HEK293T (cell line): ENCODE measurements around the gene XPR1.

Experiments
- CTCF ChIA-PET: fragments of 350-600 bp; formaldehyde crosslinking; extraction: SDS; loops from one replicate; lab custom pipeline; 2021; ENCODE audit warnings: antibody characterized with exemption, inconsistent platforms; lab: Yijun Ruan, JAX
- POLR2A ChIA-PET: fragments of 350-600 bp; formaldehyde crosslinking; extraction: SDS; loops from one replicate; lab custom pipeline; 2020; ENCODE audit warnings: antibody characterized with exemption, inconsistent platforms; lab: Yijun Ruan, JAX
- DNase-seq: peaks from one replicate; pipeline ENCODE4 v3.0.0; 2012; ENCODE audit warnings: mixed read lengths; ENCODE audit errors: extremely low spot score
- ARNT ChIP-seq: fragments of 450-650 bp; IDR thresholded peaks from 2 replicates; pipeline ENCODE4 v1.6.1; 2017; ENCODE audit warnings: mild to moderate bottlenecking
- BHLHE40 ChIP-seq: fragments of 450-650 bp; IDR thresholded peaks from 2 replicates; pipeline ENCODE4 v1.6.1; 2016; ENCODE audit warnings: mild to moderate bottlenecking, moderate library complexity, borderline replicate concordance
- CTBP1 ChIP-seq: fragments of 450-650 bp; IDR thresholded peaks from 2 replicates; pipeline ENCODE4 v1.6.1; 2016; ENCODE audit warnings: borderline replicate concordance
- ELF4 ChIP-seq: fragments of 450-650 bp; IDR thresholded peaks from 2 replicates; pipeline ENCODE4 v1.6.1; 2017; ENCODE audit warnings: antibody characterized with exemption
- FOXA1 ChIP-seq: fragments of 450-650 bp; IDR thresholded peaks from 2 replicates; pipeline ENCODE4 v1.6.1; 2016; ENCODE audit warnings: mild to moderate bottlenecking
- FOXK2 ChIP-seq: fragments of 450-650 bp; IDR thresholded peaks from 2 replicates; pipeline ENCODE4 v1.6.1; 2016; ENCODE audit warnings: mild to moderate bottlenecking
- FOXM1 ChIP-seq: fragments of 450-650 bp; IDR thresholded peaks from 2 replicates; pipeline ENCODE4 v1.6.1; 2017; ENCODE audit warnings: mild to moderate bottlenecking, borderline replicate concordance
- HDGF ChIP-seq: fragments of 450-650 bp; IDR thresholded peaks from 2 replicates; pipeline ENCODE4 v1.6.1; 2017; ENCODE audit warnings: antibody characterized with exemption, borderline replicate concordance
- L3MBTL2 ChIP-seq: fragments of 450-650 bp; conservative IDR thresholded peaks from 2 replicates; pipeline ENCODE4 v1.6.1; 2016; ENCODE audit warnings: mild to moderate bottlenecking
- LEF1 ChIP-seq: fragments of 450-650 bp; IDR thresholded peaks from 2 replicates; pipeline ENCODE4 v1.6.1; 2017; ENCODE audit warnings: mild to moderate bottlenecking, borderline replicate concordance
- NFRKB ChIP-seq: fragments of 450-650 bp; IDR thresholded peaks from 2 replicates; pipeline ENCODE4 v1.6.1; 2016; ENCODE audit warnings: mild to moderate bottlenecking, moderate library complexity
- PKNOX1 ChIP-seq: fragments of 450-650 bp; IDR thresholded peaks from 2 replicates; pipeline ENCODE4 v1.6.1; 2016
- SP1 ChIP-seq: fragments of 450-650 bp; IDR thresholded peaks from 2 replicates; pipeline ENCODE4 v1.6.1; 2017
- SUZ12 ChIP-seq: fragments of 450-650 bp; IDR thresholded peaks from 2 replicates; pipeline ENCODE4 v1.6.1; 2016; ENCODE audit warnings: mild to moderate bottlenecking
- TARDBP ChIP-seq: fragments of 450-650 bp; IDR thresholded peaks from 2 replicates; pipeline ENCODE4 v1.6.1; 2016
- ZNF384 ChIP-seq: fragments of 450-650 bp; IDR thresholded peaks from 2 replicates; pipeline ENCODE4 v1.6.1; 2016

XPR1 gene

DNA sequence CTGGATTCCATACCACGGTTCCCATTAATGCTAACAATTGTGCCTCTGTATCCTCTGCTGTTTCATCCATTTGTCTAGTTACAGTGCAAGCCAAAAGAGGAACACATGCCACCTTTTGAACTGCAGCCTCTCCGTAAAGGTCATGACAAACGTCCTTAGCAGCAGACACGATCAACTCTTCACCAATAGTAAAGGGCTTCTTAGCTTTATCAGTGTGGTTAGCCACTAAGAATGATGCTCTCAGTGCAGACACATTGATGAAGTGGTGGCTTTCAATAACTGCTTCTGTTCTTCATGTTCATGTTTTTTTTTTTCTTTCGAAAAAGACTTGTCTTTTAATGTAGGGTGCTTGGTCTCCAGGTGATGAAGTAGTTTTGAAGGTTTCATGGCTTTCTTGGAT, 14.3 kb downstream of the XPR1 start:
- CTCF ChIA-PET, result no interaction called here

DNA sequence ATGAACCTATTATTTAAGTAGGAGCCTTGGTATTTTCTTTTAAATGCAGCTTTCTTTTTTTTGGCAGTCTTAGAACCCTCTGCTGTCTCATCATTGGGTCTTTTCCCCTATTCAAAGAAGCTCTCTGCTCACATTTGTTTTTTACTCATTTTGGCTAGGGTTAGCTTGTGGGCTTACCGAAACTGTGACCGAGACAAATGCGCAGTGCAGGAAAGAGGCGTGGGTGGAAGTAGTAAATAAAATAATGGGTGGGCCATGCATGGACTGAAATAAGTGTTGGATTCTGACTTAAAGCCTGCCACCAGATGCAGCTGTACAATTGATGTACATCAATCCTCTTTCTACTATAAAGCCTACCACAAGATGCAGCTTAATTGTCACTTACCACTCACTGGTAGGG, 14.7 kb downstream of the XPR1 start:
- ChIA-PET CTCF (interaction anchor here (0.6 kb wide), 1 partner anchor 49 kb away, joined by 4 read pairs; no protein-coding TSS in a partner anchor), POLR2A (interaction anchor here (1.6 kb wide), 1 partner anchor 15 kb away, joined by 4 read pairs; the partner anchor contains the start of gene XPR1)
- no peak for TF ChIP-seq BHLHE40
- TF ChIP-seq ARNT, result no peak
- TF ChIP-seq PKNOX1, result no peak
- no peak for TF ChIP-seq ELF4
- TF ChIP-seq L3MBTL2, result no peak
- no peak for TF ChIP-seq NFRKB
- TF ChIP-seq HDGF, result no peak
- TF ChIP-seq SP1, result no peak
- TF ChIP-seq LEF1, result no peak
- TF ChIP-seq TARDBP, result no peak
- TF ChIP-seq FOXM1, result no peak
- DNase-seq, result no peak

More for the DNA sequence above, 14.3 kb downstream of the XPR1 start:
- TF ChIP-seq LEF1, result no peak
- no peak for TF ChIP-seq L3MBTL2
- no peak for TF ChIP-seq HDGF
- TF ChIP-seq NFRKB, result no peak
- TF ChIP-seq FOXM1, result no peak
- TF ChIP-seq CTBP1, result no peak
- no peak for TF ChIP-seq ELF4
- no peak for TF ChIP-seq ZNF384
- no peak for TF ChIP-seq SUZ12
- no peak for TF ChIP-seq TARDBP
- TF ChIP-seq PKNOX1, result no peak
- no peak for TF ChIP-seq FOXA1
- TF ChIP-seq BHLHE40, result no peak
- TF ChIP-seq ARNT, result no peak
- TF ChIP-seq FOXK2, result no peak
- TF ChIP-seq SP1, result no peak
- DNase-seq, result no peak
- POLR2A ChIA-PET, result no interaction called here

DNA sequence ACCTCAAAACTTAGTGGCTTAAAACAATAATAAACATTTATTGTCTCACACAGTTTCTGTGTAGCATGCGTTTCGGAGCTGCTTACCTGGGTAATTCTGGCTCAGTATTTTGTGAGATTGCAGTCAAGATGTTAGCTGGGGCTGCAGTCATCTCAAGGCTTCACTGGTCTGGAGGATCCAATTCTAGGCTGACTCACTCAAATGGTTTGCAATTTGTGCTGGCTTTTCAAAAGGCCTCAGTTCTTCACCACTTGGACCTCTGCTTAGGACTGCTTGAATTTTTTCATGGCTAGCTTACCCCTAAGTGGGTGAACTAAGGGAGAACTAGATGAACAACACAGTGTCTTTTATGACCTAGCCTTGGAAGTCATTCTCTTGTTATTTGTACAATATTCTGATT, 21.0 kb downstream of the XPR1 start:
- no peak for TF ChIP-seq TARDBP
- no peak for DNase-seq
- POLR2A ChIA-PET, result no interaction called here
- CTCF ChIA-PET, result no interaction called here

- CTCF ChIA-PET, result no interaction called here
- POLR2A ChIA-PET, result no interaction called here
- no peak for DNase-seq
- TF ChIP-seq SUZ12 (no peak), NFRKB (no peak), LEF1 (no peak), FOXA1 (no peak), FOXM1 (no peak), ARNT (no peak), FOXK2 (no peak), SP1 (no peak), TARDBP (no peak), ELF4 (no peak), L3MBTL2 (no peak), BHLHE40 (no peak), CTBP1 (no peak)
Measured at GRCh38 chr1:180662709-180663108, 30.9 kb downstream of the XPR1 start.

DNA sequence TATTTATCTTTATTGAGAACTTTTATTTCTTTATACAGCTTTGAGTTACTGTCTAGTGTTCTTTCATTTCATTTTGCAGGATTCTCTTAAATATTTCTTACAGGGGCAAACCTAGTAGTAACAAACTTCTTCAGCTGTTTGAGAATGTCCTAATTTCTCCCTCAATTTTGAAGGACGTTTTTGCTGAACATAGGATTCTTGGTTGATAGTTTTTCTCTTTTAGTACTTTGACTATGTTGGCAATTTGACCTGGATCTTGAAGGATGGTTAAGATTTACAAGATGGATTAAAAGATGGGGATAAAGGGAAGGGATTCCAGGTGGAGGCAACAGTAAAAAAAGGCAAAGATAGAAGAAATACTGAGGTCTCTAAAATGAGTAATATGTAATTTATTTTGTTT, 38.9 kb downstream of the XPR1 start:
- ChIA-PET CTCF (no interaction called here), POLR2A (no interaction called here)
- TF ChIP-seq FOXM1, result no peak
- TF ChIP-seq LEF1, result no peak
- TF ChIP-seq L3MBTL2, result no peak
- TF ChIP-seq CTBP1, result no peak
- no peak for TF ChIP-seq ARNT
- TF ChIP-seq BHLHE40, result no peak
- TF ChIP-seq ZNF384, result no peak
- no peak for TF ChIP-seq SP1
- TF ChIP-seq FOXA1, result no peak
- no peak for TF ChIP-seq NFRKB
- no peak for TF ChIP-seq HDGF
- TF ChIP-seq ELF4, result no peak
- no peak for TF ChIP-seq SUZ12
- no peak for TF ChIP-seq PKNOX1
- no peak for TF ChIP-seq FOXK2
- no peak for TF ChIP-seq TARDBP
- DNase-seq, result no peak

- ChIA-PET POLR2A (no interaction called here), CTCF (no interaction called here)
- TF ChIP-seq ZNF384 (no peak), BHLHE40 (no peak), PKNOX1 (no peak), HDGF (no peak), ARNT (no peak), L3MBTL2 (no peak)
- no peak for DNase-seq
Measured at GRCh38 chr1:180672105-180672504, 40.3 kb downstream of the XPR1 start.
